ENCODE results near the gene PAX4.

DNA sequence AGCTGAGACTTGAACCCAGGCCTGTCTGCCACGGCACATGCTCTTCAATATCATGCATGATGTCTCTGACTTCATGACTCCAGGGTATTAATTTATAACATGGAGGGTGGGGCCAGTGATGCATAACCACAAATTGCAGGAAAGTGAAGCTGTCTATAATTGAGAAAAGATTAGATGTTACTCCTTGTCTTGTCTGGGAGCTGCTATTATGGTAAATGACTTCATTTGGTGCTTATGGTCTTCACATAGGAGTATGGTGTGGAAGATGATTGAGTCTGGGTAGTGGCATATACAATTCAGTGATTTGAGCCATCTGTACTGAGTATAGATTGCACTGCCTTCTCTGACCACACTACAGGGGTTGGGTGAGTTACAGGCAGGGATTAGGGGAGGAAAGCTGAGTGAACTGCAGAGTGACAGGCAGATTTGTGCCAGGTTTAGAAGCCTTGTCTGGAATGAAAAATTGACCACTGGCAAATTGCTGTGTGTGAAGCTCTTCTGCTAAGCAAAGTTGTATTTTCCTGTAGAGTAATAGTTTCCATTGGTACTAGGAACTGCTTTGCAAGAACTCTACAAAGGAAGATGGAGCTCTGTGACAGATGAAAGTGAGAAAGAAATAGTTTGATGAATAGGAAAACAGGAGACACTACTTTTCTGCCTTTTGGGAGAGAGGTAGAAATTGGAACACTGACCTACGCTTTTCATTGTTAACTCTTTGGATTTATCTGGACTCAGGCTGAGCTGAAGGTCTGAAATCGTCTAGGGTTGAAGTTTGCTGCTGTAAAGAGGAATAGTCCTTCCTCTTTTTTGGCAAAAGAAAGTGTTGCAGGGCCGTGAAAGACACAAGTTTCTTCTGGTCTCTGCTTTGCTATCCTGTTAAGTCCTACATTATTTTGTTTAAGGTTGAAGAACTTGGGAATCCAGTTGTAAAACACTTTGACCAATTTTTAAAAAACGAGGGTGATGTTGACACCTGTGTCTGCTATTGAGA, 36.8 kb upstream of the PAX4 start:
- TF ChIP-seq, protein P1, sequence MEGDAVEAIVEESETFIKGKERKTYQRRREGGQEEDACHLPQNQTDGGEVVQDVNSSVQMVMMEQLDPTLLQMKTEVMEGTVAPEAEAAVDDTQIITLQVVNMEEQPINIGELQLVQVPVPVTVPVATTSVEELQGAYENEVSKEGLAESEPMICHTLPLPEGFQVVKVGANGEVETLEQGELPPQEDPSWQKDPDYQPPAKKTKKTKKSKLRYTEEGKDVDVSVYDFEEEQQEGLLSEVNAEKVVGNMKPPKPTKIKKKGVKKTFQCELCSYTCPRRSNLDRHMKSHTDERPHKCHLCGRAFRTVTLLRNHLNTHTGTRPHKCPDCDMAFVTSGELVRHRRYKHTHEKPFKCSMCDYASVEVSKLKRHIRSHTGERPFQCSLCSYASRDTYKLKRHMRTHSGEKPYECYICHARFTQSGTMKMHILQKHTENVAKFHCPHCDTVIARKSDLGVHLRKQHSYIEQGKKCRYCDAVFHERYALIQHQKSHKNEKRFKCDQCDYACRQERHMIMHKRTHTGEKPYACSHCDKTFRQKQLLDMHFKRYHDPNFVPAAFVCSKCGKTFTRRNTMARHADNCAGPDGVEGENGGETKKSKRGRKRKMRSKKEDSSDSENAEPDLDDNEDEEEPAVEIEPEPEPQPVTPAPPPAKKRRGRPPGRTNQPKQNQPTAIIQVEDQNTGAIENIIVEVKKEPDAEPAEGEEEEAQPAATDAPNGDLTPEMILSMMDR (IDR thresholded peaks at IDR 0.05) = no peak
- TF ChIP-seq EZH2phosphoT487 (IDR thresholded peaks at IDR 0.05) = no peak

All from neural progenitor cell (in vitro differentiated cells).